ENCODE results near the gene DSP.

- TF ChIP-seq CTCF (IDR thresholded peaks at IDR 0.05; ENCODE audit: low read length) (no peak), EZH2 (IDR thresholded peaks at IDR 0.05; ENCODE audit: borderline replicate concordance, low read length) (no peak)
These were observed 46.8 kb upstream of the DSP start for GRCh38 chr6:7494638-7495037.
